HG02610 (cell line): ENCODE measurements around the gene RPS6KA3.
"Not testable (repeated sequence)": the region's sequence is repeated elsewhere in the genome, so short reads cannot be mapped to it uniquely, and the experiment has no call there.

ENCODE experiments used
- ATAC-seq: cut with Tn5 transposase; IDR thresholded peaks from one replicate; pipeline ENCODE4 v1.9.1; 2021; ENCODE audit warnings: mild to moderate bottlenecking, moderate library complexity; ENCODE audit not compliant: unreplicated experiment

Gene RPS6KA3

GRCh38 chrX:20149326-20149725 is 117.4 kb downstream of the RPS6KA3 start:
- ATAC-seq = no peak

GRCh38 chrX:20147561-20147960 is 119.1 kb downstream of the RPS6KA3 start:
- ATAC-seq = no peak

DNA sequence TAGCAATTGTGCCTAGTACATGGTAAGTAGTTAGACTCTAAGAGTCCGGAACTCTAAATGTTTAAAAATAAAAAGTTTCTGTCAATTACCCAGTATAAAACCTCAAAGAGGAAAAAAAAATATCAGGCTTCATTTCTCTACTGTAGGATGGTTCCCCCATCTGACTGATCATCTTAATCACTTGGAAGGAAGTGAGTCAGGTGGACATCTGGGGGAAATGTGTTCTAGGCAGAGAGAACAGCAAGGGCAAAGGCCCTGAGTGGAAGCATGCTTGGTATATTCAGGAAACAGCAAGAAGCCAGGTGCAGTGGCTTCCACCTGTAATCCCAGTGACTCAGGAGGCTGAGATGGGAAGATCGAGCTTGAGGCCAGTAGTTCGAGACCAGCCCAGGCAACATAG is 122.2 kb downstream of the RPS6KA3 start:
- ATAC-seq = no peak

- no peak for ATAC-seq
These were observed 123.1 kb downstream of the RPS6KA3 start for GRCh38 chrX:20143561-20143960.

DNA sequence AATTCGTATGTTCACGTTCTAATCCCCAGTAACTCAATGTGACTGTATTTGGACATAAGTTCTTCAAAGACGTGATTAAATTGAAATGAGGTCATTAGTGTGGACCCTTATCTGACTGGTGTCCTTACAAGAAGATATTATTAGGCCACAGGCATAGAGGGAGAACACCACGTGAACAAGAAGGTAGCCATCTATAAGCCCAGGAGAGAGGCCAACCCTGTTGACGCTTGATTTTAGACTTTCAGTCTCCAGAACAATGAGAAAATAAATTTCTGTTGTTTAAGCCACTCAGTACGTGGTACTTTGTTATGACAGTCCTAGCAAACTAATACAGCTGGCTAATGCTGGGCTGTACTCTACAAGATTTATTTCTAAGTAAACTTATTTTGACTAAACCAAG is 123.6 kb downstream of the RPS6KA3 start:
- ATAC-seq = no peak

DNA sequence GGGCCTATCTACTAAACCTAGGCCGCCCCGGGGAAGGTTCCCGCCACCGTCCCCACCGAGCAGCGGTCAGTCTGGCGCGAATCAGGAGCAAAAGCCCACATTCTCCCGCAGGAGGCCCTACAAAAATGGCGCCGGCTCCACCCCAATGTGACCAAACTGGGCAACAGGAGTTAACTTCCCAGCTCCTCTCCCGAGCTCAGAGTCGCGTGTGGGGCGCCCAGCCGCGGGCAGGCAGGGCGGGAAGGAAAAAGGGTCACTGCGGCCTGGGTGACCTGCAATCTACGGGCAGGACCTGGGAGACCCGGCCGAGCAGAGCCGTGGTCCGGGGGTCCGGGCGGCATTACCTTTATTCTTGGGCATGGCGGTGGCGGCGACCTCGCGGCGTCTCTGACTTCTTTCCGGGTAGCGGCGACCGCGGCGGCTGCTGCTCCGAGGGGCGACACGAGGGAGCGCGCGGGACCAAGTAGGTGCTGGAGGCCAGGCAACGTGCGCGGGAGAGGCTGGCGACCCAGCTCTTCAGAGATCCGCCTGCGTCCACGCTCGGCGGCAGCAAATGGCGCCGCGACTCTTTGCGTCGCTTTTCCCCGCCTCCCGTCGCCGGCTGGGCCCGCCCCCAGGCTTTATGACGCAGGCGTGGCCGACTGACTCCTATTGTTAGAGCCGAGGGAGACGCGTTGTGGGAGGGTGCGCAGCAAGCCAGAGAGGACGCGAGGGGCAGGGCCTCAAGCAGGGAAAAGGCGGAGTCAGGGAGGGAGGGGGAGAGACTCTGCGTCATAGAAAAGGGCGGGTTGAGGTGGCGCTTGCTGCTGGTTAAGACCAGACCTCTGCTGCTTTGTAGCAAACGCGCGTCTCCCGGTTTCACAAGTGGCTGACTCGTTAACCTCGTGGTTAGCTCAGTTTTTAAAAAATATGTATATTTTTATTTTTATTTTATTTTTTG is 125.2 kb downstream of the RPS6KA3 start, which contains the start of gene EIF1AX:
TSS of gene EIF1AX (minus strand) at position 558 of the 940 bp plus-strand sequence. CDS start at position 360, 198 bp downstream.
- peak; percentile 99 for ATAC-seq

DNA sequence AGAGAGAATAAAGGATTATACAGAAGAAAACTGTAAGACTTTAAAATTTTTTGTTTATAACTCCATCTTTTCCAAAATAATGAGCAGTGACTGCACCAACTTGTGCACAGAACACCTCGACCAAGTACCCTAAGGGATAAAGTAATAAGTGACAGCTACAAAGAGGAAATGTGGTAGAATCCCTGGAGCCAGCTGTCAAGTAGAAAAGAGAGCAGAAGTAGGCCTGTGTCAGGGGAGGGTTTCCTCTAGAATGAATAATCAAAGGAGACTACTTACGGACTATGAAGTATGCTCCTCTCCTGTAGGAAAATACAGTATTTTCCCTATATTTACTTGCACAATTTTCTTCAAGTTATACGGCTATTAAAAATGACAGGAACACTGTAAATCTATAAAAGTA is 126.3 kb downstream of the RPS6KA3 start:
- ATAC-seq = no peak

DNA sequence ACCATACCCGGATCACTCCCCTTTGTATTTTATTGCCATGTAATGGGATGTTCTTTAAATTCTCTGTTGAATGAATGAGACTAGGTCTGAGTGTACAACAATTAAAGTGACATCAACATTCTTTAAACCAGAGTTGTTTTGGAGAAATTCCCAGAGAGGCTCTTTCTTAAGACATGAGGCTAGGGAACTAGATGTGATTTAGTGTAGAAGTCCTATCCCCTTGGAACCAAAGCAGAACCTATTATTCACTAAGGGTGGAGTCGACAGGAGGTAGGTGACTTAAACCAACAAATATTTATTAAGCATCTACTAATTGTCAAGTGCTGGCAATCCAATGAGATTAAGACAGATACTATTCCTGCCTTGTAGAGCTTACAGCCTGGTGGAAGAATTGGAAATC is 126.7 kb downstream of the RPS6KA3 start:
- no peak for ATAC-seq

GRCh38 chrX:20135944-20136343 is 130.8 kb downstream of the RPS6KA3 start:
- ATAC-seq = no peak

- ATAC-seq = no peak
These were observed 134.0 kb downstream of the RPS6KA3 start for GRCh38 chrX:20132666-20133065.

- no peak for ATAC-seq
These were observed 136.4 kb downstream of the RPS6KA3 start for GRCh38 chrX:20130357-20130756.

DNA sequence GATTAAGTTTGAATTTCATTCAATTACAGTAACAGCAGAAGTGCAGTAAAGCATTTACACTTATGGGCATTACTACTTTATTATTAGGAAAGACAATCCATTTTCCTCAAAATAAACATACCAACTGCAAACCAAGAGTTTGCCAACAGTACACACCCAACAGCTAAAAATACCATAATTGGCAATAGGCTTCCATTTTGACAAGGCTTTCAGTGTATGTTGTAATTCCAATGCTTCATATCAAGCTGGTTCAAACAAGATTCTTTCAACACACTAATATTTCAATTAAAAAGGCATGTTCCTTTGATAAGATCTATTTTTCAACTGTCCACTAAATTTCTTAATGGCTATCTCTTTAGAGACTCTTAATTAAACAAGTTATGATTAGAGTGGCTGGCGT is 137.2 kb downstream of the RPS6KA3 start:
- no peak for ATAC-seq

GRCh38 chrX:20128670-20129069 is 138.0 kb downstream of the RPS6KA3 start:
- ATAC-seq = no peak

GRCh38 chrX:20127440-20127839 is 139.3 kb downstream of the RPS6KA3 start:
- ATAC-seq = not testable (repeated sequence)

GRCh38 chrX:20126833-20127232 is 139.9 kb downstream of the RPS6KA3 start:
- peak; percentile 66 for ATAC-seq

GRCh38 chrX:20124964-20125363 is 141.7 kb downstream of the RPS6KA3 start:
- no peak for ATAC-seq

GRCh38 chrX:20118065-20118824 is 148.5 kb downstream of the RPS6KA3 start:
- no peak for ATAC-seq

GRCh38 chrX:20116577-20117240 is 150.0 kb downstream of the RPS6KA3 start, which contains the start of gene MAP7D2:
Gene MAP7D2 (minus strand): TSS chrX:20116907. CDS start chrX:20116879, 28 bp downstream.
- no peak for ATAC-seq

- no peak for ATAC-seq
These were observed 150.6 kb downstream of the RPS6KA3 start for GRCh38 chrX:20116087-20116576.

DNA sequence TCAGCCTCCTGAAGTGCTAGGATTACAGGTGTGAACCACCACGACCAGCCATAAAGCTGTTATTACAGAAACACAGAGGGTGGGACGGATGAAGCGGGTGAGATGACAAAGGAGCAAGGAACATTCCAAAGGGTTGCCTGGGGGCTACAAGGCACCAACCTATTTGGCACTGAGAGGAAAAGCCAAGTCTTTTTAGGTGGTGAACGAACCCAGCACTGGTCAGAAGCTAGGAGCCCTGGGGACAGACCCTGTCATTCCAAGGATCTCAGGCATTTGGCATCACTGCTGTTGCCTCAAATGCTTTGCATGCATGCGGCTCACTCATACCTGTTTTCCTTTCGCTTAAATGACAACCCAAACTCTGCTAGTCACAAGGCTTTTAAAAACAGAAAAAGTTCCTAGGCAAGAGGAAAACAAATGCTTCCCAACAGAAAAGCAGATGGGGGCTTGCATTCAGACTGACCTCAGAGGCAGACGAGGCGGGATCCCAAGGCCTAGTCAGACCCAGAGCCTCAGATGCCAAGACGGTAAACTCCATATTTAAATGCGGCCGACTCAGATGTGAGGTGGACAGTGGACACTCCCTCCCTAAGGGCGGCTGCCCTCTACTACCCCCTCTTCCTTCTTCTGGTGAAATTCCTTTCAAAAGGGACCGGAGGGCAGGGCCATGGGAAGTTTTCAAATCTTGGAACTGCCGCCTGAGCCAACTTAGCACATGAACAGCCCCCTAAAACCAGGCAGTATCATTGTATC is 154.5 kb downstream of the RPS6KA3 start:
- ATAC-seq = no peak
